CD4-positive, alpha-beta T cell treated with Interleukin-17A for 1 hour (primary cell): ENCODE results near the gene GAS2L3.
"Not testable (repeated sequence)": the region's sequence is repeated elsewhere in the genome, so short reads cannot be mapped to it uniquely, and the experiment has no call there.

Experiments
- DNase-seq: peaks from one replicate; pipeline ENCODE4 v3.0.0-alpha.2; 2020

GAS2L3 gene

GRCh38 chr12:100573292-100574186 is at the start of gene GAS2L3:
TSS of gene GAS2L3 (plus strand) at chr12:100573684. CDS start at chr12:100594905, 21,221 bp downstream.
- DNase-seq, result peak; percentile 55

DNA sequence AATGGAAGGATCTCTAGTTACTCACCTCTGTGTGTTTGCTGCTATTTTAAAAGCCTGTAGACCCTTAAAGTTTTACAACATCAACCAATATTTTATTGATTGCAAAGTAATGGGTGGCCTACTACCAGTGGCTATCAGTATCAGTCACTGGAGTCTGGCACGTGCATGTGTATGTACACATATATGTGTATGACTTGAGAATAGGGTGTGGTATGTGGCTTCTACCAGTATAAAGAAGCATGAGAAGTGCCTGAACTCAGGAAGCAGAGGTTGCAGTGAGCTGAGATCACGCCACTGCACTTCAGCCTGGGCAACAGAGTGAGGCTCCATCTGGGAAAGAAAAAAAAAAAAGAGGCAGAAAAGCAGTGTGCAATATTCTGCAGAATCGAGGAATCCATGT is 45.5 kb upstream of the GAS2L3 start:
- DNase-seq, result no peak

DNA sequence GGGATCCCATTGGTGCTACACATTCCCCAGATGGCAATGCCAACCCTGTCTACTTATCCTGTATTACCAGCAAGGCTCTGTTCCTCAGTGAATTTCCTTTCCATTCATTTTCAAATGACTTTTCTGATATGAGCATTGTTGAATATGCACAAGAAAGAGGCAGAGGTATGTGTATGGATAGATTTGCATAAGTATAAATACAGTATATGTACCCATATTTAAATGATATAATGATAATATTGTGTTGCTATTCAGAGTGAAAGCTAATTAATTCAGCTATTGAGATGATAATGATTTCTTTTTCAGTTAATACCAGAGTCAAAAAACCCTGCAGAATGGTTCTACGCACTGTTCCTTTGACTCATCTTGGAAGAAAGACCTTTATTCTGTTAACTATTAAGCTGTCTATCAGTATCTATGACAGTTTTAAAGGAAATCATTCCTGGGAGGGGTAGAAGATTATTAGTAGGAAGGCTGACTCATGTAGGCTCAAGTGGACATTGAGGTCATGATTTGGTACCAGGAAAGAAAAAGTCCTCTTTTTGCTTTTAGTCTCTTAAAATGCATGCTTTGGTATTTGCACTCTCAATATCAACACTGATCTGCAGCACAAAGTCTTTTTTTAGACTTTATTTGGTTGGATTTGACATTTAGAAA is 44.9 kb upstream of the GAS2L3 start:
- DNase-seq, result no peak

DNA sequence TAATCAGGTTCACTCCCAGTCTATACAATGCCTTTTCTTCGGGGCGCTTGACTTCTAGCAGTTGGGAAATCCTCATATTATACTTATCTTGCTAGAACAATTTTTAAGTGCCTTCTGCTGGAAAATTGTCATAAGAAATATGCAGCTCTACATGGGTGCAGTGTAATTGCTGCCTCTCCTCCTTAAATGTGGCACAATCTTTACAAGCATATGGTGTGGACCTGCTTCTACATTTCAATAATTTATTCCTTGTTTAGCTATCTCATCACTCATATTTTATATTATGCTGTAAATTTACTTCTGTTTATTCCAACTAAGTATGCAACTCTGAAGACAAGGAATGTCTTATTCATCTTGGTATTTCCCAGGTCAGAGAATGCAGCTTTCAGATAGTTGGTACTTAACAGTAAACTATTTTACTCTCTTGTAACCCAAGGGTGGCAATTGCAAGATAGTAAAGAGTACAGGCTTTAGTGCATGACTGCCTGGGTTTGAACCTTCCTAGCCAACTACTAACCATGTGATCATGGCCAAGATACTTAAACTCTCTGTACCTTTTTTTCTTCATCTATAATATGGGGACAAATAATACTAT is 43.6 kb upstream of the GAS2L3 start:
- no peak for DNase-seq

GRCh38 chr12:100533376-100533775 is 40.1 kb upstream of the GAS2L3 start:
- DNase-seq, result no peak

- no peak for DNase-seq
Measured at GRCh38 chr12:100534625-100535227, 38.8 kb upstream of the GAS2L3 start.

DNA sequence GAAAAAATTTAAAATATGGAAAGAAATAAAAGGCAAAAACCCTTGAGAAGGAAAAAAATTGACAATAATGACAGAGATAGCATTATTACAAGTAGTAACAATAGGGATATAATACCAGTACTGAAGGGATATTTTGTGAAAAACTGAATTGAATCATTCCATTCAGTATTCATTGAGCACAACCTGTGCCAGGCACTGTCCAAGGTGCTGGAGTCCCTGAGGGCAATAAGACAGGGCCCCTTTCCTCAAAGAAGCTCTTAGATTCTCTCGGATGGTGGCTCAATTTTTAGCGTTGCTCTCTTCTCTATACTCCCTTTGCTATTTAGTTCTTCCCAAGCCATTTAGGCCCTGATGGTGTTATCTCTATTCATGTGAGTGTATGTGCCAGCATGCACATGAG is 34.3 kb upstream of the GAS2L3 start:
- DNase-seq, result no peak

DNA sequence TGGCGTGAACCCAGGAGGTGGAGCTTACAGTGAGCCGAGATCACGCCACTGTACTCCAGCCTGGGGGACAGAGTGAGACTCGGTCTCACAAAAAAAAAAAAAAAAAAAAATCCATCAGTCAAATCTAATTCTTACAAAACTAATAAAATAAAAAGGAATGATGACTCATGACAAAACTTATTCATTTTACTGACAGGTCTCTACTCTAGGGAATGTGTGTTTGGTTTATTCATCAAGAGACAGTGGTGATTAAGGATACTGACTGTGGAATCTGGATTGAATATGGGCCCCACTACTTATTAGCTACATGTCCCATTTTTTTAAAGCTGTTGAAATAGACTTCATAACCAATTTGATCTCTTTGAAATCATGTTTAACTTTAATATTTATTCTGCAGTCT is 29.3 kb upstream of the GAS2L3 start:
- DNase-seq, result no peak

DNA sequence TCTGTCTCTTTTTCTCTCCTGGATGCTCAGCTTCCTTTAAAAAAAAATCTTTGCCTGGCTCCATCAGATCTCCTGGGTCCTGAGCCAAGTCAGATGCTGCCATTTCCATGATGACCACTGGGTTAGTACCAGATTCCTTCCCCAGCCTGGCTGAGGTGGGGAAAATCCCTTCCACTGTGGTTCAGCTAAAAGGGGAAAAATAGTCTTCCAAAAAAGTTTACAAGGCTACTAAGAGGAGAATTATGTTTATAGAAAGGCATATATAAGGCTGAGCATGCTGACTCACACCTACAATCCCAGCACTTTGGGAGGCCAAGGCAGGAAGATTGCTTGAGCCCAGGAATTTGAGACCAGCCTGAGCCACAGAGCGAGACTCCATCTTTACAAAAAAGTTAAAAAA is 28.4 kb upstream of the GAS2L3 start:
- DNase-seq, result no peak

DNA sequence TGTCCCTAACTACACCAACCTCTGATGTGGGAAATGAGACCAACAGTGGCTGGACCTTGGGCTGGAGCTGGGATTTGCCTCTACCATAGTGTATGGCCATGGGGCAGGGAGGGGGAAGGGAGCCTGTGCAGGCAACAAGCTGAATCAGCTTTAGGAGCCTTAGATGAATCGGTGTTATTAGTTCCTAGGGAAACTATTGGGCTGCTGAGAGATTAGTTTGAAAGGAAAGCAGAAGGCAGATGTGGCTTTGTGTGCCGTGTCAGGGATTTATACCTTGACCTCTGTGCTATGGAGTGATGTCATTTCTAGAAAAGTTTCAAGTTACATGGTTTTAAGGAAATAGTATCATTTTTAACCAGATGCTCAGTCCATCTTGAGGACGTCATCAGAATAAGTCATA is 19.5 kb upstream of the GAS2L3 start:
- no peak for DNase-seq

GRCh38 chr12:100554608-100555077 is 18.8 kb upstream of the GAS2L3 start:
- DNase-seq, result peak; percentile 35

GRCh38 chr12:100555722-100556121 is 17.8 kb upstream of the GAS2L3 start:
- DNase-seq, result no peak

- DNase-seq, result no peak
Measured at GRCh38 chr12:100557357-100557756, 16.1 kb upstream of the GAS2L3 start.

DNA sequence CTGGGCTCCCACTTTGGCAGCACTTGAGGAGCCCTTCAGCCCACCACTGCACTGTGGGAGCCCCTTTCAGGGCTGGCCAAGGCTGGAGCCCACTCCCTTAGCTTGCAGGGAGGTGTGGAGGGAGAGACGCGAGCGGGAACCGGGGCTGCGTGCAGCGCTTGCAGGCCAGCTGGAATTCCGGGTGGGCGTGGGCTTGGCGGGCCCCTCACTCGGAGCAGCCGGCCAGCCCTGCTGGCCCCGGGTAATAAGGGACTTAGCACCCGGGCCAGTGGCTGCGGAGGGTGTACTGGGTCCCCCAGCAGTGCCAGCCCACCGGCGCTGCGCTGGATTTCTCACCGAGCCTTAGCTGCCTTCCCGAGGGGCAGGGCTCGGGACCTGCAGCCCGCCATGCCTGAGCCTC is 14.2 kb upstream of the GAS2L3 start:
- DNase-seq, result not testable (repeated sequence)

- no peak for DNase-seq
Measured at GRCh38 chr12:100564090-100564489, 9.4 kb upstream of the GAS2L3 start.

DNA sequence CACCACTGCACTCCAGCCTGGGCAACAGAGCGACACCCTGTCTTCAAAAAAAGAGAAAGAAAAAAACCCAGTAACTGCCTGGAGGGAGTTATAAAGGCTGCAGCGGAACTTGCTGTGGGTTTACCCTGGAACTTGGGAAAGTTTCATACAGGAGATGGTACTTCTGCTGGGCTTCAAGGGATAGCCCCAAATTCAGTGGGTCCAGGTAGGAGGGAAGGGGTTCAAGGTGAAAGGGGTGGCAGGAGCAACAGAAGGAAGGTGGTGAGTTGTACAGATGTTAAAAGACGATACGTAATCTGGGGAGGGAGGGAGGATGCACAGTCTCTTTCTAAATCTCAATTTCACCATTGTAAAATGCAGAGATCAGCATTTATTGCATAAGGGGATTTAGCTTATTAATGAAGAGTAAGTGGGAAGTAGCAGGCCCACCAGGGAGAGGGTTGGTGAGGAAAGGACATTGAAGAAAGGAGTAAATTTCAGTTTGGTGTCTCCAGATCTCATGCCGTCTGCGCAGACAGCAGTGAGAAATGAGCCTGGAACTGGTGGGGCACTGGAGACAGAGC is 8.5 kb upstream of the GAS2L3 start:
- DNase-seq, result no peak

DNA sequence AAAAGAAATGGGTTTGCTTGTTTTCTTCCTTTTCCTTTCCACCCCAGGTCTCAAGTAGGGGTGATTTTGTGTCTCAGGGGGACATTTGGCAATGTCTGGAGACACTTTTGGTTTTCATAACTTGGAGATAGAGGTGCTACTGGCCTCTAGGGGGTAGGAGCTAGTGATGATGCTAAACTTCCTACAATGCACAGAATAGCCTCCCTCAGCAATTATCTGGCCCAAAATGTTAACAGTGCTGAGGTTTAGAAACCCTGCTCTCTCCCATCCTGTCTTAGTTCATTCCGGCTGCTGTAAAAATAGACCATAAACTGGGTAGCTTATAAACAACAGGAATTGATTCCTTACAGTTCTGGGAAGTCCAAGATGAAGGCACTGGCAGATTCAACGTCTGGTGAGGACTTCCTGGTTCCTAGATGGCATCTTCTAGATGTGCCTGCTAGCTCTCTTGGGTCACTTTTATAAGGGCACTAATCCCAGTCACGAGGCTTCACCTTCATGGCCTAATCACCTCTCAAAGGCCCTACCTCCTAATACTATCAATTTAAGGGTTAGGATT is 7.4 kb upstream of the GAS2L3 start:
- DNase-seq, result no peak

DNA sequence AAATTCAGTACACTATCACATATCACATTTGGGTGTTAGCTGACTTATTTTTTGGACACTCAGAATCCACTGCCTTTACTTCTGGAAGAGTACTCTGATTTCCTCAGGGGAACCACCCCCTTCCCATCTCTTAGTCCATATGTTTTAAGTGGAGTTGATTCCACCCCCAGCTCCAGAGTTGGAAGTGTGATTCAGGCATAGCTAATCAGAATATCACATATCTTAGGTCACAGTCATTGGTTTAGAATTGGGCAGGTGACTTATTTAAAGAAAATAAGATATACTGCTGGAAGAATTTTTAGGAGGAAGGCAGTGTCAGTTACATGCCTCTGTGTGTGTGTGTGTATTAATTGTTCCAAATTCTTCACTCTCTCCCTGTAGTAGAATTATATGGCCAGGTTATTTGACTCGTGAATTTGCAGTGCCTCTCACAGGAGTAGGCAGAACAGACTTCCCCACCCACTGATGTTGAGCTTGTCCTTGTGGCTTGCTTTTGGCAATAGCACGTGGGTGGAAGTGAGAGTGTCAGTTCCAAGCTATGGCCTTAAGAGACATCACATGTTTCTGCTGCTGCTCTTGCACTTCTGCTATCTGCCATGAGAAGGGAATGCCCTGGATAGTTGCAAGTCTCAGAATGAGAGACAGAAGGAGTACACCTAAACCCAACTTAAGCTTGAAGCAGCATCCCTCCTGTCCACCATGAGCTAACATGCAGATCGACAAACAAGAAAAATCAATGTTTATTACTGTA is 6.4 kb upstream of the GAS2L3 start:
- no peak for DNase-seq

DNA sequence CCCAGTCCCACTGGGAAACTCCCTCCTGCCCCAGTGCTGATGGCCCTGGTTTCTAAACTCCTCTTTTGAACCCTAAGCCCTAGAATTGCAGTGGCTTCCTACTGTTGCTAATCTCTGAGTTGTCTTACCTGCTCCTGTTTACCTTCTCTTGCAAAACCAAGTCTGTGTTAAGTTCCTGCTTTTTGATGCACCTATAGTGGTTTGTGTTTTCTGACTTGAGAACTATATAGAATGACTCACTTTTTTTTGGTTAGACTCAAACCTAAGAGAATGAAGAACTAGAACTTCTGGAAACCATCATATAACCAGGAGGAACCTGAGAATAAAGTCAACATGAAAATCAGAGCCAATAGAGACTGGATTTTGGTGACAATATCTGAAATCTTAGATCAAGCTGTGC is 5.5 kb upstream of the GAS2L3 start:
- DNase-seq, result no peak

- no peak for DNase-seq
Measured at GRCh38 chr12:100572184-100572583, 1.3 kb upstream of the GAS2L3 start.

DNA sequence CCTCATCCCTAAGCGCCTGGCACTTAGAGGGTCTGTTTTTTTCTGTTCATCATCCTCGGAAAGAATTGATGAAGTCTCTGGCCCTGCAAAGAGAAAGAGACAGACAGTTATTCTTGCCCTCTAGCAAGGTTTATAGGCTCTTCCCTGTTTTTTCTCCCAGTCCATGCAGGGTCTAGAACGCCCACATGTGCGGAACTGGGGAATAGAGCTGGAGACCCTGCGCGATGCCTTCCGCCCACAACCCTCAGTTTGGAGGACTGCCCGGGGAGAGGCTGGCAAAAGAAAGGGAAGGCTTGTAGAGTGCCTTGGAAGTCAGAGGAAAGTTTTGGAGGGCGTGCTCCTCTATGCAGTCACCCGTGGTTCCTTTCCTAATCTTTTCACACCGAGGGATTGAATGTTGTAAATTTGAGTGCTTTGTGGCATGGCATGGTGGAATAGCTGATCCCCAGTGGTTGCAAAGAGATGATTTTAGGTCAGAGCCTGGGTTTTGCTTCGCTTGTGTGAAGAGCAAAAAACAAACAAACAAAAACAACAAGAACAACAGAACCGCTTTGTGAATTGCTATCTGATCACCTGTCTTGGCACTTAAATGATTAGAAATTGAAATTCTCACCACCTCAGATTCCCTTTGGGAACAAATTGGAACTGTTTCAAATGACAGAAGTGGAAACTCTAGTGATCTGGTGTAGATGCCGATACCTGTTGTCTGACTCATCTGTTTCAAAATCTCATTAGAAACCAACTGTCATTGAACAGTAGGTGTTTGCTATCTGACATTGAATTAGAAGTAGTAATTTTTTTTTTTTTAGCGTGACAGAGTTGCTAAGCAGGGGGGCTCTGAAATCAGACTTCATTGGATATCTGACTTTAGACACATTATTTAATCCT is 947 bp downstream of the GAS2L3 start:
- no peak for DNase-seq
